ENCODE data around the gene CALML4. TPM values are rescaled to one million over a fixed set of nuclear protein-coding genes. Genes with fewer than 3 reads are reported as not detected.
"Not testable (repeated sequence)": the region's sequence is repeated elsewhere in the genome, so short reads cannot be mapped to it uniquely, and the experiment has no call there.

CALML4 gene
- total RNA-seq, 2 donors from 2014 or later, result 118 to 124 TPM

- DNase-seq (no peak), ATAC-seq (no peak)
- intact Hi-C loops (cut with DNase I, micrococcal nuclease), result loop anchor here in 1 of 2 donors (10.0 kb wide), 1 partner anchor 347 kb away; no protein-coding TSS in a partner anchor
Observed at GRCh38 chr15:68211656-68212320, 6.7 kb upstream of the CALML4 start.

- ATAC-seq (peak; percentile 38), DNase-seq (peak; percentile 58 to 78)
- intact Hi-C loops (cut with DNase I, micrococcal nuclease), result loop anchor here in 1 of 2 donors (10.0 kb wide), 1 partner anchor 346 kb away; no protein-coding TSS in a partner anchor
Observed at GRCh38 chr15:68210821-68211655, 5.9 kb upstream of the CALML4 start.

DNA sequence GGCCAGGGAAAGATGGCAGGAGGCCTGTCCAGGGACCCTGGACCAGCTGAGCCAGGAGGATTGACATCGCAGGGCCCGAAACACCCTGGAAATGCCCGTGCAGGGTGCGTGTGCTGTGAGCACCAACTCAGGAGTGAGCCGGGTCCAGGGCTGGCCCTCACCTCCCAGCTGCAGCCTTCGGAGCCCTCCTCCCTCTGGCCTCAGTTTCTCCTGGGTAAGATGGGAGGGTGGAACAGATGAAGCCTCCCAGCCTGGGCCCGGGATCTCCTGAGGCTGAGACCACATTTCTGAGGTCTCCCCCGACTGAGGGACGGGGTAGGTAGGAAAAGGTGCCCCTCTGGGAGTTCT, 5.3 kb upstream of the CALML4 start:
- no peak for DNase-seq
- ATAC-seq, result no peak
- intact Hi-C loops (cut with DNase I, micrococcal nuclease), result loop anchor here in 1 of 2 donors (10.0 kb wide), 1 partner anchor 346 kb away; no protein-coding TSS in a partner anchor

- DNase-seq (no peak), ATAC-seq (no peak)
- intact Hi-C loops (cut with DNase I, micrococcal nuclease), result loop anchor here in 1 of 2 donors (10.0 kb wide), 1 partner anchor 345 kb away; no protein-coding TSS in a partner anchor
Observed at GRCh38 chr15:68209735-68210408, 4.7 kb upstream of the CALML4 start.

- ATAC-seq, result no peak
- intact Hi-C loops (cut with DNase I, micrococcal nuclease), result no loop called here
- no peak for DNase-seq
Observed at GRCh38 chr15:68209272-68209671, 4.1 kb upstream of the CALML4 start.

GRCh38 chr15:68208636-68209240, 3.6 kb upstream of the CALML4 start:
- ATAC-seq, result no peak
- intact Hi-C loops (cut with DNase I, micrococcal nuclease), result no loop called here
- DNase-seq, result no peak

DNA sequence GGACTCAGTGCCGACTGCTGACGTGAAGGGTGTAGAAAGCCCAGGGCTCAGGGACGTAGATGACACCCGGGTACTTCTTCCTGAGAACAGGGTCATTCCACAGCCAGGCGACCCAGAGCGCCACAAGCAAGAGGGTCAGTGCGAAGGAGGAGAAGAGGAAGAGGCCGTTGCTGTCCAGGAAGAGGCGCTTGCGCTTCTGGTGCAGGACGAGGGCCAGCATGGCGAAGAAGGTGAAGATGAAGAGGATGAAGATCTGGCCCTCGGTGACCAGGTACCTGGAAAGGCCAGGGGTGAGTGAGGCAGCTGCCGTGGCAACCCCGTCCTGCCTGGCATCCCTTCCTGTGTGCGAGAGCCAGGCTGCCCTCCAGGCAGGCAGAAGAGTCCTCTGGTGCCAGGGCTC, 3.0 kb upstream of the CALML4 start:
- intact Hi-C loops (cut with DNase I, micrococcal nuclease), result no loop called here
- ATAC-seq (no peak), DNase-seq (no peak)

DNA sequence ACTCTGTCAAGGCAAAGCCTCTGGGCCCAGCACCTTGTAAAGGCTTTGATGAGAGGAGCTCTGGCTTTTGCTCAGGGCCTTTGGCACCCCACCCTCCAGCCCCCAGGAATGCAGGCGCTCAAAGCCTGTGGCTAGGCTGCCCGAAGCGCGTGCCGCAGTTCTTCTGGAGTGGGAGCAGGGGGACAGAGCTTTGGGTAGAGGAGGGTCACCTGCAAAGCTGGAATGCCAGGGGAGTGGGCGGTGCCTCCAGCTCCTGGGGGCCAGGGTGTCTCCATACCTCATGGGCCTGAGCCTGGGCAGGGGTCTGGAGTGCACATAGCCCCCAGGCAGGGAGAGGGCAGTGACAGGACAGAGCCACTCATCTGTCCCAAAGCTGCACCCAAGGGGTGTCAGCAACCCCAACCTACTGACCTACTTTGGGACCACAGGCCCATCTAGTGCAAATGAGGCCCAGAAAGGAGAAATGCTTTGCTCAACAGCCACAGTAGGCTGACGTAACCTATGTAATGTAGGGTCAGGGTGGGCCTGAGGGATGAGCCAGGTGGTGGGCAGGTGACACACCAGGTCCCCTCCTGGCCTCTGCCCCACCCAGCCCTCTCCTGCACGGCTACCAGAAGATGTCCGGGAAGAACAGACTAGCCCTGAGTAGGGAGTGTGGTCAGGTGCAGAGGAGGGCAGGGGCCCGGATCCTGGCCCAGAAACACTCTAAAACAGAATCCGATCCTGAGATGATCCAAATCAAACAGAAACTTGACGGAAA, 2.2 kb upstream of the CALML4 start:
- intact Hi-C loops (cut with DNase I, micrococcal nuclease), result no loop called here
- DNase-seq (no peak), ATAC-seq (no peak)

DNA sequence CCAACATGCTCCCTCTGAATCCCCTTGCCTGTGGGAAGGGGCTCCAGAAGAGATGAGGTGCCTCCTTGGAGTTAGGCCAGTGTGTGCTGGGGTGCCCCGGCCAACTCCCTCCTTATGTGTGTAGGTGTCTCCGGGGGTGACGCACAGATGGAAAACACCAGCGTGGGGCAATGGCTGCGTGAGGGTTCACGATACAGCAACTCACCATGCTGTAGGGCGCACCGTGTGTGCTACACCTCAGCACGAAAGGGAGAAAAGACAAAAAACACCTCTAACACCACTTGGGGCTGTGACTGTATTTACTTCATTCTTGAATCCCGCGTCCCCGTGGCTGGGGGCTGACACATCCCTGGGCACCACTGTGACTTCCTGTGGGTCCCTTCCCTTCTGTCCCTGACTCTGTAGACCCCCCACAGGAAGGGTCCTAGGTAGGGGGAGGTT, 1.6 kb upstream of the CALML4 start:
- no peak for ATAC-seq
- no peak for DNase-seq
- intact Hi-C loops (cut with DNase I, micrococcal nuclease), result no loop called here

DNA sequence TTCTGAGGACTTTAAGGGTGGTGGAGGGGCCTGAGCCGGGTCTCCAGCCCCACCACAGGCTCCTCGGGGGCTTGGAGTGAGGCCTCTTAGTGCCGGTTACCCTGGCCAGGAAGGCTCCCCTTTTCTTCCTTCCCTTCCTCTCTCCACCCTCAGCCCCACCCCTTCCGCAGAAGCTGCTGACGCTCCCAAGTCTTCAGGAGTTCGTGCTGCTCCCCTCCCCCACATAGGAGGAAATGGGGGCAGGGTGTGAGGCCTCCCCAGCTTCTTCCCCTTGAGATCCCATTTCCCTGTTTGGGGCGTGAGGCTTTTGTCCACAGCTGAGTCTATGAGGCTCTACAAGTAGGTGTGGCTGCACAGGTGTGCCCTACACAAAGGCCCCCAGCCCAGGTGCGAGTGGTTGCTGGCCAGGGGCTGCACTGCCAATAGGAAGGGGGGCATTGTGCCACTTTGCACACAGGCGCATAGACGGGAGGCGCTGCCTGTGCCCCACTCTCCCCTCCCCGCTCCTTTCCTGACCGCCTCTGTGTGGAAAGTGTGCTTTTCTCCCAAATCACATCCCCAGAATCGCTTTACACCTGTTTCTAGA, 915 bp upstream of the CALML4 start:
- DNase-seq (peak; percentile 90 to 97), ATAC-seq (peak; percentile 84)
- intact Hi-C loops (cut with DNase I, micrococcal nuclease), result no loop called here

DNA sequence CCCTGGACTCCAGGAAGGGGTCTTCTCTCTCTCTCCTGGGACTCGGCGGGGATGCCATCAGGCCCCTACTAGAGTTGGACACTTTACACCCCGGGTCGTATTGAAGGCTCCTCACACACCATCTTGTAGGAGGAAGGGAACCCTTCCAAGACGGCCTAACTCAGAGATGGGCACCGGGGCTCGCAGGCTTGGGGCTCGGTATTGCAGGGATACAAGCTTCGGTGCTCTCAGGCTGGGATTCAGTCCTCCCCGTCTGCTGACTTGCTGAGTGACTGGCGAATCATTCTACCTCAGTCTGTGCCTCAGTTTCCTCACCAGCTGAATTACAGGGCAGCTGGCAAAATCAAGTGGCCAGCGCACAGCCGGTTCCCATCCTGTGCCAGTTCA, 419 bp upstream of the CALML4 start:
- ATAC-seq (peak; percentile 6), DNase-seq (no peak)
- intact Hi-C loops (cut with DNase I, micrococcal nuclease), result no loop called here

DNA sequence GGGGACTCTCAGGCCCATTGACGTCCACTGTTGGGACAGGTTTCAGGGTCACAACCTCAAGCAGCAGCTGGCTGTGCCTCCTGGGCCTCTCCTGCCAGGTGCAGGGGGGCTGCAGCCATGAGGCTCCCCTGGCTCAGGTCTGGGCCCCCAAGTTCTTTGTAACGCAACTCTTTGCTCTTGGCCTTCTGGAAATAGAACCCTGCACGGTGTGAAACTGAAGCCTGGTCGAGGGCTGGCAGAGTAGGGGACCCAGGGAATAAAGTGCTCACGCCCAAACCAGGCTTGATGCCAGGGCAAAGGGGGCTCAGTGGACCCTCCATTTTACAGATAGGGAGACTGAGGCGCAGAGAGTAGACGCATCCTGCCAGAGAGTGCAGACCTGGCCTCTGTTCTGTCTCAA, 771 bp downstream of the CALML4 start:
- ATAC-seq (no peak), DNase-seq (no peak)
- intact Hi-C loops (cut with DNase I, micrococcal nuclease), result no loop called here

GRCh38 chr15:68203956-68204355, 1.2 kb downstream of the CALML4 start:
- DNase-seq (no peak), ATAC-seq (no peak)
- intact Hi-C loops (cut with DNase I, micrococcal nuclease), result no loop called here

- DNase-seq (no peak), ATAC-seq (no peak)
- intact Hi-C loops (cut with DNase I, micrococcal nuclease), result no loop called here
Observed at GRCh38 chr15:68203486-68203885, 1.6 kb downstream of the CALML4 start.

DNA sequence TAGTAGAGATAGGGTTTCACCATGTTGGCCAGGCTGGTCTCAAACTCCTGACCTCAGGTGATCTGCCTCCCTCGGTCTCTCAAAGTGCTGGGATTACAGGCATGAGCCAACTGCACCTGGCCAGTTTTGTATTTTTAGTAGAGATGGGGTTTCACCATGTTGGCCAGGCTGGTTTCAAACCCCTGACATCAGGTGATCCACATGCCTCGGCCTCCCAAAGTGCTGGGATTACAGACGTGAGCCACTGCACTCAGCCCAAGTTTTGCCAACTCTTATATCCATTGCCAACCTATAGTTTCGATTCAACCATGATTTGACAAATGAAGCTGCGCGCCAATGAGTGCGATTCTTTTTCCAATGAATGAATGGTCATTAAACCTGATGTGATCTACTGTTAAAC, 2.1 kb downstream of the CALML4 start:
- DNase-seq; ATAC-seq; intact Hi-C loops (cut with DNase I, micrococcal nuclease): not testable (repeated sequence)

DNA sequence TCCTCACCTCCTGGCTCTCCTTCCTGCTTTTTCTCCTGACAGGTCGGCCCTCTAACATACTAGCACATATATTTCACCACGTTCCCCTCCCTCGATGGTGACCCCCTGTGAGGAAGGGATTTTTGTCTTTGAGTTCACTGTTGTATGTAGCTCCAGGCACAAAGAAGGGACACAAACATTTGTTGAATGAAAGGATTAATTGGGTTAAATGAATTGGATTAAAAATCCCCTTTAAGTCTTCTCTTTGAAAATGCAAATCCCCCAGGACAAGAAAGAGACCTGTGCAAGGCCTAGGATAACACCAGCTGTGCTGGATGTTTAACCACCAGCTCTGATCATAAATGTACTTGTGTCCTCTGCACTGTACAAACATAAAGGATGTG, 3.3 kb downstream of the CALML4 start:
- intact Hi-C loops (cut with DNase I, micrococcal nuclease), result no loop called here
- no peak for DNase-seq
- no peak for ATAC-seq

DNA sequence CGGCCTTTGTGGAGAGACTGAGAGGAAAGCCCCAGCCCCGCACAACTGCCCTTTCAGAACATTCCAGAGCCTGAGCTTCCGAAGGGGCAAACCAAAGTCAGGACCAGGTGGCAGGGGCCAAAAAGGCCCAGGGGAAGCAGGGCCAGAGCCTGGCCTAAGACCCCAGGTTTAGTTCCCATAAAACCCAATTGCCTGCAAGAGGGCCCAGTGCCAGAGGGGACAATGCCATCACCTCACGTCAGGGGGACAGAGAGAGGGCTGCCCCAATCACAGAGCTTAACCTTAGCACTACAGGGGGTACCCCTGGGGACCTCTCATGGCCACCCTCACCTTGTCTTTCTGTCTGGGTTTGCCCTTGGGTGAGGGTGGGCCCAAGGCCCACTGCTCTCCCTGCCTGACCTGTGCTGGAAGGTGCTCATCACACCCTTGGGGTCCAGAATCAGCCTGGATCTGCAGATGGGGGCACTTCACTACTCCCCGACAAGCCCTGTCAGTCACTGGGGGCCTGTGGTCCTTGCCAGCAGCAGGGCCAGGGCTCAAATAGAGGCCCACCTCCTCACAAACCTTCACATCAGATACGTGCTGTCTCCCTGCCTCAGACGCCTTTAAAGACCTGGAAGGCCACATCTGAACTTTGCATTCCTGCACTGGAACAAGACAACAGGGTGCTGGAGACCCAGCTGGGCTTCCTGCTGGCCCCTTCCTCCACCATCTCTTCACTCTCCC, 3.8 kb downstream of the CALML4 start:
- DNase-seq (no peak), ATAC-seq (no peak)
- intact Hi-C loops (cut with DNase I, micrococcal nuclease), result no loop called here

Data from left colon (tissue), 2 donors.